Endodermal cell (in vitro differentiated cells): ENCODE measurements around the gene THUMPD2. TPM values are rescaled to one million over a fixed set of nuclear protein-coding genes. Genes with fewer than 3 reads are reported as not detected.

Experiments used
- DNase-seq: peaks from one replicate; pipeline ENCODE4 v3.0.0-alpha.2; 2017
- H3K27ac ChIP-seq: 2 replicates; pipeline ENCODE4 v1.5.1; 2013; ENCODE audit warnings: mild to moderate bottlenecking, low read depth, low read length, moderate library complexity
- H3K27me3 ChIP-seq: 2 replicates; pipeline ENCODE4 v1.6.1; 2013; ENCODE audit warnings: mild to moderate bottlenecking, low read length, moderate library complexity; ENCODE audit not compliant: insufficient read depth, control insufficient read depth, poor library complexity, severe bottlenecking
- H3K36me3 ChIP-seq: 2 replicates; pipeline ENCODE4 v1.7.0; 2013; ENCODE audit warnings: mild to moderate bottlenecking, low read length, moderate library complexity; ENCODE audit not compliant: control insufficient read depth, insufficient read depth
- H3K4me1 ChIP-seq: one replicate; pipeline ENCODE4 v1.7.0; 2013; ENCODE audit warnings: low read length; ENCODE audit not compliant: control insufficient read depth, insufficient read depth
- H3K4me3 ChIP-seq: 2 replicates; pipeline ENCODE4 v1.5.1; 2013; ENCODE audit warnings: mild to moderate bottlenecking, low read length, moderate library complexity
- H3K9ac ChIP-seq: 2 replicates; pipeline ENCODE4 v1.6.1; 2013; ENCODE audit warnings: mild to moderate bottlenecking, low read length, moderate library complexity; ENCODE audit not compliant: poor library complexity, severe bottlenecking; ENCODE audit errors: extremely low read depth
- H3K9me3 ChIP-seq: 2 replicates; pipeline ENCODE4 v1.6.1; 2013; ENCODE audit warnings: mild to moderate bottlenecking, low read length, moderate library complexity; ENCODE audit not compliant: control insufficient read depth
- H3K27ac Mint-ChIP-seq: 2 replicates; pipeline ENCODE4 v1.8.0; 2020; ENCODE audit warnings: mixed read lengths
- H3K27me3 Mint-ChIP-seq: 2 replicates; pipeline ENCODE4 v1.8.0; 2021; ENCODE audit warnings: mild to moderate bottlenecking, mixed read lengths; ENCODE audit not compliant: insufficient read depth
- H3K36me3 Mint-ChIP-seq: 2 replicates; pipeline ENCODE4 v1.8.0; 2020; ENCODE audit warnings: low read depth, mixed read lengths
- H3K4me1 Mint-ChIP-seq: 2 replicates; pipeline ENCODE4 v1.8.0; 2020; ENCODE audit warnings: mixed read lengths
- H3K4me3 Mint-ChIP-seq: 2 replicates; pipeline ENCODE4 v1.8.0; 2020; ENCODE audit warnings: mild to moderate bottlenecking, moderate library complexity, mixed read lengths
- H3K9me3 Mint-ChIP-seq: 2 replicates; pipeline ENCODE4 v1.8.0; 2020; ENCODE audit warnings: mild to moderate bottlenecking, mixed read lengths
- CTCF ChIP-seq: fragments of 200-600 bp; sonication (generic); conservative IDR thresholded peaks from 2 replicates; pipeline ENCODE4 v1.5.0; 2021; ENCODE audit warnings: antibody characterized with exemption, mild to moderate bottlenecking
- WGBS, 2 experiments: methylation state at CpG; one replicate each; pipeline versions ENCODE4 v1.1.5 to v1.1.7; 2013; ENCODE audit warnings: missing lambda C conversion rate in 2 of 2, mixed read lengths in 1 of 2; ENCODE audit not compliant: insufficient coverage in 1 of 2, insufficient read length in 1 of 2; 5-methylcytosine and 5-hydroxymethylcytosine counted together
- total RNA-seq, 2 donors: library from RNA; stranded (reverse); fragmentation: NEBNext Ultra II Directional in 1 of 2; extraction: Animal tissue kit (Norgen Biotek cat#: 25700) in 1 of 2; gene quantifications; 2 replicates in 1 of 2; 3 replicates in 1 of 2; pipeline ENCODE4 v1.2.1, GENCODE V29; 2021

THUMPD2 gene
- total RNA-seq, 2 donors from 2014 or later: 11.3 to 13.6 TPM

GRCh38 chr2:39816428-39816827, 37.4 kb upstream of the THUMPD2 start:
- no peaks in the 10 kb centered on the region for H3K27me3 ChIP-seq
- no peaks in the 10 kb centered on the region for H3K36me3 Mint-ChIP-seq
- no peaks in the 10 kb centered on the region for H3K4me1 ChIP-seq
- no peak overlapping the region for H3K4me3 Mint-ChIP-seq
- no peak for TF ChIP-seq CTCF
- H3K27me3 Mint-ChIP-seq: no peaks in the 10 kb centered on the region
- H3K4me1 Mint-ChIP-seq: peaks cover 7% of the 10 kb centered on the region
- WGBS, 2 experiments: 98 to 100% methylated on average over 3 of the region's 3 CpGs
- H3K27ac ChIP-seq: no peak overlapping the region
- no peak overlapping the region for H3K27ac Mint-ChIP-seq
- no peaks in the 10 kb centered on the region for H3K36me3 ChIP-seq
- no peak overlapping the region for H3K4me3 ChIP-seq
- no peaks in the 10 kb centered on the region for H3K9me3 ChIP-seq
- no peak overlapping the region for H3K9ac ChIP-seq
- H3K9me3 Mint-ChIP-seq: peaks cover 4% of the 10 kb centered on the region
- no peak for DNase-seq

GRCh38 chr2:39805936-39806608, 27.0 kb upstream of the THUMPD2 start:
- no peak for DNase-seq
- H3K4me3 Mint-ChIP-seq: no peak overlapping the region
- H3K27me3 Mint-ChIP-seq: no peaks in the 10 kb centered on the region
- H3K9me3 Mint-ChIP-seq: peaks cover 53% of the 10 kb centered on the region
- 60 to 84% methylated on average over 1 to 4 of the region's 4 CpGs for WGBS, 2 experiments
- Histone ChIP-seq H3K4me1 (no peaks in the 10 kb centered on the region), H3K9me3 (peaks cover 15% of the 10 kb centered on the region), H3K9ac (no peak overlapping the region), H3K36me3 (no peaks in the 10 kb centered on the region), H3K4me3 (no peak overlapping the region), H3K27me3 (no peaks in the 10 kb centered on the region), H3K27ac (no peak overlapping the region)
- no peaks in the 10 kb centered on the region for H3K36me3 Mint-ChIP-seq
- no peaks in the 10 kb centered on the region for H3K4me1 Mint-ChIP-seq
- no peak overlapping the region for H3K27ac Mint-ChIP-seq
- no peak for TF ChIP-seq CTCF

- no peaks in the 10 kb centered on the region for H3K4me1 Mint-ChIP-seq
- Histone ChIP-seq H3K27me3 (no peaks in the 10 kb centered on the region), H3K9ac (no peak overlapping the region), H3K36me3 (no peaks in the 10 kb centered on the region), H3K9me3 (peaks cover 15% of the 10 kb centered on the region), H3K4me3 (no peak overlapping the region), H3K27ac (no peak overlapping the region), H3K4me1 (no peaks in the 10 kb centered on the region)
- H3K36me3 Mint-ChIP-seq: no peaks in the 10 kb centered on the region
- no peak for DNase-seq
- H3K4me3 Mint-ChIP-seq: no peak overlapping the region
- peaks cover 45% of the 10 kb centered on the region for H3K9me3 Mint-ChIP-seq
- TF ChIP-seq CTCF: no peak
- no peaks in the 10 kb centered on the region for H3K27me3 Mint-ChIP-seq
- no peak overlapping the region for H3K27ac Mint-ChIP-seq
- 86% methylated on average over 1 of the region's 1 CpG; no CpG with 5 or more reads in 1 of the 2 experiments for WGBS, 2 experiments
Measured at GRCh38 chr2:39803839-39804238, 24.8 kb upstream of the THUMPD2 start.
